ENCODE data around the gene ATPAF1. TPM values are rescaled to one million over a fixed set of nuclear protein-coding genes. Genes with fewer than 3 reads are reported as not detected.
"Not testable (repeated sequence)": the region's sequence is repeated elsewhere in the genome, so short reads cannot be mapped to it uniquely, and the experiment has no call there.

The ATPAF1 gene
- total and polyA plus RNA-seq, 10 of the 15 experiments (the other 5 are each of a cell fraction or from before 2014, with no cell fraction given) = 15.2 to 93.5 (median 48.4) TPM

GRCh38 chr1:46655848-46656247 is 12.3 kb downstream of the ATPAF1 start:
- SMC1A ChIA-PET (ENCODE audit: uncharacterized antibody, unreplicated experiment) = interaction anchor here (0.7 to 1.3 kb wide), 2 partner anchors 8 to 91 kb away, joined by 3 to 4 read pairs; no protein-coding TSS in a partner anchor
- H3K36me3 ChIP-seq (ENCODE audit: control insufficient read depth in 2 of 2, insufficient read depth in 2 of 2, low read length in 1 of 2) = peaks cover 2 to 10% of the 10 kb centered on the region in 2 experiments

GRCh38 chr1:46654698-46655097 is 13.5 kb downstream of the ATPAF1 start:
- DNase-seq (ENCODE audit: low read depth, low spot score); H3K9me3 ChIP-seq (replicated peaks; ENCODE audit: control insufficient read depth, insufficient read depth, low read length); SMC1A ChIA-PET (ENCODE audit: uncharacterized antibody, unreplicated experiment); H3K27me3 ChIP-seq (replicated peaks in 1 of 2; ENCODE audit: control insufficient read depth in 2 of 2, insufficient read depth in 2 of 2, low read length in 1 of 2); POLR2A ChIA-PET; H3K9ac ChIP-seq (ENCODE audit: control insufficient read depth, insufficient read depth, low read length); H2AFZ ChIP-seq (ENCODE audit: control insufficient read depth, low read depth, low read length); ATAC-seq; in situ Hi-C loops (cut with MboI); H3K4me2 ChIP-seq (ENCODE audit: control insufficient read depth, insufficient read depth); H3K27ac ChIP-seq (ENCODE audit: control insufficient read depth, insufficient read depth); FAIRE-seq; BruUV-seq (replicated peaks); H3K4me3 ChIP-seq; H3K79me2 ChIP-seq (ENCODE audit: control insufficient read depth, insufficient read depth, low read length); RAD21 ChIA-PET (ENCODE audit: unreplicated experiment); intact Hi-C loops (cut with micrococcal nuclease; ENCODE audit: unreplicated experiment); CTCF ChIA-PET; H3K4me1 ChIP-seq (ENCODE audit: control insufficient read depth, insufficient read depth, low read length); H4K20me1 ChIP-seq (ENCODE audit: control insufficient read depth, insufficient read depth): not testable (repeated sequence)
- WGBS (ENCODE audit: insufficient coverage, insufficient replicate concordance, low lambda C conversion rate, missing lambda C conversion rate) = 100% methylated on average over 2 of the region's 2 CpGs
- peaks cover 2 to 10% of the 10 kb centered on the region in 2 experiments for H3K36me3 ChIP-seq (ENCODE audit: control insufficient read depth in 2 of 2, insufficient read depth in 2 of 2, low read length in 1 of 2)

More at GRCh38 chr1:46655848-46656247, 12.3 kb downstream of the ATPAF1 start:
- Histone ChIP-seq H3K79me2 (ENCODE audit: control insufficient read depth, insufficient read depth, low read length) (no peaks in the 10 kb centered on the region), H3K4me3 (no peak overlapping the region), H3K9me3 (replicated peaks; ENCODE audit: control insufficient read depth, insufficient read depth, low read length) (peaks cover 2% of the 10 kb centered on the region; the same call in 2 of the 3 replicates), H3K27me3 (replicated peaks in 1 of 2; ENCODE audit: control insufficient read depth in 2 of 2, insufficient read depth in 2 of 2, low read length in 1 of 2) (no peaks in the 10 kb centered on the region), H3K9ac (ENCODE audit: control insufficient read depth, insufficient read depth, low read length) (no peak overlapping the region), H4K20me1 (ENCODE audit: control insufficient read depth, insufficient read depth) (no peaks in the 10 kb centered on the region), H3K27ac (ENCODE audit: control insufficient read depth, insufficient read depth) (no peak overlapping the region), H3K4me2 (ENCODE audit: control insufficient read depth, insufficient read depth) (no peak overlapping the region), H2AFZ (ENCODE audit: control insufficient read depth, low read depth, low read length) (no peak overlapping the region), H3K4me1 (ENCODE audit: control insufficient read depth, insufficient read depth, low read length) (peaks cover 18% of the 10 kb centered on the region)
- in situ Hi-C loops (cut with MboI) = no loop called here
- ATAC-seq (no peak), FAIRE-seq (no peak), DNase-seq (ENCODE audit: low read depth, low spot score) (no peak)
- TF ChIP-seq GATAD2B (conservative IDR thresholded peaks at IDR 0.05; ENCODE audit: low read depth) (no peak), PAX5 (IDR thresholded peaks at IDR 0.05; ENCODE audit: borderline replicate concordance, low read depth, low read length) (no peak), HDGF (IDR thresholded peaks at IDR 0.05) (no peak), TBL1XR1 (IDR thresholded peaks at IDR 0.05; ENCODE audit: low read depth, low read length) (no peak), HCFC1 (IDR thresholded peaks at IDR 0.05; ENCODE audit: low read length) (no peak), MTA2 (IDR thresholded peaks at IDR 0.05; ENCODE audit: low read depth) (no peak), ZNF274 (IDR thresholded peaks at IDR 0.05; ENCODE audit: insufficient read depth, insufficient read length) (no peak), SPI1 (IDR thresholded peaks at IDR 0.05; ENCODE audit: borderline replicate concordance, insufficient read depth, low read depth, low read length) (no peak), TCF7 (IDR thresholded peaks at IDR 0.05; ENCODE audit: borderline replicate concordance) (no peak), BHLHE40 (IDR thresholded peaks at IDR 0.05; ENCODE audit: borderline replicate concordance in 1 of 2, low read depth in 2 of 2, low read length in 1 of 2) (no peak)
- TF ChIP-seq, protein P1, sequence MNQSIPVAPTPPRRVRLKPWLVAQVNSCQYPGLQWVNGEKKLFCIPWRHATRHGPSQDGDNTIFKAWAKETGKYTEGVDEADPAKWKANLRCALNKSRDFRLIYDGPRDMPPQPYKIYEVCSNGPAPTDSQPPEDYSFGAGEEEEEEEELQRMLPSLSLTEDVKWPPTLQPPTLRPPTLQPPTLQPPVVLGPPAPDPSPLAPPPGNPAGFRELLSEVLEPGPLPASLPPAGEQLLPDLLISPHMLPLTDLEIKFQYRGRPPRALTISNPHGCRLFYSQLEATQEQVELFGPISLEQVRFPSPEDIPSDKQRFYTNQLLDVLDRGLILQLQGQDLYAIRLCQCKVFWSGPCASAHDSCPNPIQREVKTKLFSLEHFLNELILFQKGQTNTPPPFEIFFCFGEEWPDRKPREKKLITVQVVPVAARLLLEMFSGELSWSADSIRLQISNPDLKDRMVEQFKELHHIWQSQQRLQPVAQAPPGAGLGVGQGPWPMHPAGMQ (IDR thresholded peaks at IDR 0.05; ENCODE audit: borderline replicate concordance) = no peak
- TF ChIP-seq, protein P2, sequence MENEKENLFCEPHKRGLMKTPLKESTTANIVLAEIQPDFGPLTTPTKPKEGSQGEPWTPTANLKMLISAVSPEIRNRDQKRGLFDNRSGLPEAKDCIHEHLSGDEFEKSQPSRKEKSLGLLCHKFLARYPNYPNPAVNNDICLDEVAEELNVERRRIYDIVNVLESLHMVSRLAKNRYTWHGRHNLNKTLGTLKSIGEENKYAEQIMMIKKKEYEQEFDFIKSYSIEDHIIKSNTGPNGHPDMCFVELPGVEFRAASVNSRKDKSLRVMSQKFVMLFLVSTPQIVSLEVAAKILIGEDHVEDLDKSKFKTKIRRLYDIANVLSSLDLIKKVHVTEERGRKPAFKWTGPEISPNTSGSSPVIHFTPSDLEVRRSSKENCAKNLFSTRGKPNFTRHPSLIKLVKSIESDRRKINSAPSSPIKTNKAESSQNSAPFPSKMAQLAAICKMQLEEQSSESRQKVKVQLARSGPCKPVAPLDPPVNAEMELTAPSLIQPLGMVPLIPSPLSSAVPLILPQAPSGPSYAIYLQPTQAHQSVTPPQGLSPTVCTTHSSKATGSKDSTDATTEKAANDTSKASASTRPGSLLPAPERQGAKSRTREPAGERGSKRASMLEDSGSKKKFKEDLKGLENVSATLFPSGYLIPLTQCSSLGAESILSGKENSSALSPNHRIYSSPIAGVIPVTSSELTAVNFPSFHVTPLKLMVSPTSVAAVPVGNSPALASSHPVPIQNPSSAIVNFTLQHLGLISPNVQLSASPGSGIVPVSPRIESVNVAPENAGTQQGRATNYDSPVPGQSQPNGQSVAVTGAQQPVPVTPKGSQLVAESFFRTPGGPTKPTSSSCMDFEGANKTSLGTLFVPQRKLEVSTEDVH (IDR thresholded peaks at IDR 0.05; ENCODE audit: low read depth, partially characterized antibody) = no peak
- BruUV-seq (replicated peaks) = no TSS peak
- intact Hi-C loops (cut with micrococcal nuclease; ENCODE audit: unreplicated experiment) = no loop called here
- ChIA-PET CTCF (interaction anchor here (1.5 kb wide), 1 partner anchor 13 kb away, joined by 3 read pairs; no protein-coding TSS in a partner anchor), POLR2A (no interaction called here), RAD21 (ENCODE audit: unreplicated experiment) (no interaction called here)
